Raji (cell line): ENCODE data around the gene TNNI2.

Experiments
- POLR2A ChIP-seq: IDR thresholded peaks from 2 replicates; pipeline ENCODE4 v1.6.1; 2011; ENCODE audit warnings: low read depth, low read length, control low read depth; ENCODE audit not compliant: insufficient read depth

Gene TNNI2

DNA sequence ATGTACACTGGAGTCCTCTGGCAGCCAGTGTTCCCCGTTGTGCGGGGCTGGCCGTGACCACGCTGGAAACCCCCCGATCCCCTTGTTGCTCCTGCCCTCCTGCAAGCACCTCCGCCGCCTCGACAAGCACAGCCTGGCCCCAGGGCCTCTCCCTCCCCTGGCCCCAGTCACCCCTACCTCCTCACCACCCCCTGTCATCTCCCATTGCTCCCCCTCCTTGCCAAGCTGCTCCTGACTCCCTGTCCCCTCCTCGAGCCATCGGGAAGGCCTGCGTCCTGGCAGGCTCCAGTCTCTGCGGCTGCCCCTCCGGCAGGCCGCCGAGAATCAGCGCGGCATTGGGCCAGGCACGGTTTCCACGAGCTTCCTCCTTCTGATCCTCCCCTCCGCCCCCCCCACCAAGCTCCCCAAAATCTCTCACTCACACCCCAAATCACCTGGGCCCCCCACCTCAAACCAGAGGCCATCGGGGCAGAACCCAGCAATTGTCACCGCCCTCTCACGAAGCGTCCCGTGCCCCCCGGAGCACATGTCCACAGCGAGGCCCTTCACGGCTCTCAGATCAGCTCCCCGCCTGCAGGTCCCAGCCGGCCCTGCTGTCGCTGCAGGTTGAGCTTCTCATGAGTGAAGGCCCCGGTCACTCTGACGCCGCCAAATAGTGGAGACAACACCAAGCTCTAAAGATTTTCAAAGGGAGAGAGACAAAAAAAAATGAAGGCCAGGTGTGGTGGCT, 8.4 kb downstream of the TNNI2 start:
- TF ChIP-seq POLR2A: no peak

DNA sequence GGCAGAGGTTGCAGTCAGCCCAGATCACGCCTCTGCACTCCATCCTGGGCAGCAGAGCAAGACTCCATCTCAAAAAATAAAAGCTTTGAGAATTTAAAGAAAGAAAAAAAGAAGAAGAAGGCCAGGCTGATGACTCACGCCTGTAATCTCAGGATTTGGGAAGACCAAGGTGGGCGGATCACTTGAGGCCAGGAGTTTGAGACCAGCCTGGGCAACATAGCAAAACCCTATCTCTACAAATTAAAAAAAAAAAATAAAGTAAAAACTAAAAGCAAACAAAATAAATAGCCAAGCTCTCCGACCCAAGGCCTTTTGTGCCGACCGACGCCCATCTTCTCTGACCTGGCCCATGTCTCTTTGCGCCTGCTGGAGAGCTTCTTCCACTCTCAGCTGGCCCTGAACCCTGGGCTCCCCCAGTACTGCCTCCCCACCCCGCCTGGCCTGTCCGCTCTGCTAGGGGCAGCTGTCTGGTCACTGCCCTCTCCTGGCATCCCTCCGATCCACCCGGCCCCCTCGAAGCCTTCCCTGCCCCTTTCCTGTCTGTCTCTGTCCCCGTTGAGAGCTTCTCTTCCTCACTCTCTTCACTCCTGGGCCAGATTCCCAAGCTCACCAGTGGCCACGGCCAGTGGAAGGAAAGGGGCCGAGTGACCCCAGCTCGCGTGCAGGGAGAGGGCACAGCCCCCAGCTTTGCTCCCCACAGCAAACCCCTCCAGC, 9.3 kb downstream of the TNNI2 start:
- no peak for TF ChIP-seq POLR2A

DNA sequence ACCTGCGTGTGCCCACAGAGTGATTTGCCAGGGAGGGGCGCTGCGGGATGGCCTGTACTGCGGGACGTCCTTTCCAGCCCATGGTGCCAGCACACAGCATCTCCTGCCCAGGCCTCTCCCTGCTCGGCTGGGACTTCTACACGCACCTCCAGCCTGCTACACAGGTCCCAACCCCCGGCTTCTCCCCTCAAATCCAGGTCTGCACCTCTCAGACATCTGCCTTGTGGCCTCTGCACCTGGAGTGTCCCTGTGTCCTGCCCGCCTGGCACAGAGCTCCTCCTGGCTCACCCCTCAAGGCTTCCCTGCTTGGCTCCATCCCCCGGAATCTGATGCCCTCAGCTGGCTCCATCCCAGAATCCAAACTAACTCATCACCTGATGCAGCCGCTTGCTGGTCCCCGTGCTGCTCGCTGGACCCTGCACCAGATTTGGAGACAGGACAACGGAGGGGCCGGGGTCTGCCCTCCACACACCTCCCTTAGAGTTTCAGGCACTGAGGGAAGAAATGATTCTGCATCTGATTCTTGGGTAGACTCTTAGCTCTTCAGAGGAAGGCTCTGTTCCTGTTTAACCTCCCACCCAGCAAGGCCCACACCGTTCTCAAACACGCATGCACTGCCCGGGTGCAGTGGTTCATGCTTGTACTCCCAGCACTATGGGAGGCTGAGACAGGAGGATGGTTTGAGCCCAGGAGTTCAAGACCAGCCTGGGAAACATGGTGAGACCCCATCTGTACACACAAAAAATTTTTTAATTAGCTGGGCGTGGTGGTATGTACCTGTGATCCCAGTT, 10.1 kb downstream of the TNNI2 start:
- no peak for TF ChIP-seq POLR2A

DNA sequence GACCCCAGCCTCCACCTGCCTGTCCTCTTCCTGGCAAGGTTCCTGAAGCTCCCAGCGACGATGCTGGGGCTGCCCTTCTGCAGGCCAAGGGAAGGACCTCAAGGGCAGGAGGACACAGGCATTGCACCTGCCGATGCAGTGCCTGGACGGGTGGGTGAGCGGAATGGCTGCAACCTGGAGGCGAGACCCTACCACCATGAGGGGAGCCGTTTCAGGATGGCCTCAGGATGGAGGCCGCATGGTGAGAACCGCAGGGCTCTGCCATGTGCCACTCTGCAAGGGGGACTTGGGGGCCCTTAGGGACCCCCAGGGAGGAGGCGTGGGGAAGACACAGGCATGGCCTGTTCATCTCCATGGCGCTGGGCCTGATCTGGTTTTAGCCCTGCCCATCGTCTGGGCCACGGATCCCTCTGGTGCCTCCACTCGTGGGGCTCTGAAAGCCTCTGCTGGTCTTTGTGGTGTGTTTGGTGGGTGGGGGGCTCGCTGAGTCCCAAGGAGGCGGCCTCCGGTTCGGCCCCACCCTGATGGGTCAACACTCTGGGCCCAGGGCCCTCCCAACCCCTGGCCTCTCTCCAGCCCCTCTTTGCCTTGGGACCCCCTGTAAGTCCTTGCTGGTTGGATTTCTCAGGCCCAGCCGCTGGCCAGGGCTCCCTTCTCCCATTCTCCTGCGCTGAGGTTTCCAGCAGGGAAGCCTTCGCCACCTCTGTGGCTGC, 12.8 kb downstream of the TNNI2 start:
- TF ChIP-seq POLR2A: no peak

DNA sequence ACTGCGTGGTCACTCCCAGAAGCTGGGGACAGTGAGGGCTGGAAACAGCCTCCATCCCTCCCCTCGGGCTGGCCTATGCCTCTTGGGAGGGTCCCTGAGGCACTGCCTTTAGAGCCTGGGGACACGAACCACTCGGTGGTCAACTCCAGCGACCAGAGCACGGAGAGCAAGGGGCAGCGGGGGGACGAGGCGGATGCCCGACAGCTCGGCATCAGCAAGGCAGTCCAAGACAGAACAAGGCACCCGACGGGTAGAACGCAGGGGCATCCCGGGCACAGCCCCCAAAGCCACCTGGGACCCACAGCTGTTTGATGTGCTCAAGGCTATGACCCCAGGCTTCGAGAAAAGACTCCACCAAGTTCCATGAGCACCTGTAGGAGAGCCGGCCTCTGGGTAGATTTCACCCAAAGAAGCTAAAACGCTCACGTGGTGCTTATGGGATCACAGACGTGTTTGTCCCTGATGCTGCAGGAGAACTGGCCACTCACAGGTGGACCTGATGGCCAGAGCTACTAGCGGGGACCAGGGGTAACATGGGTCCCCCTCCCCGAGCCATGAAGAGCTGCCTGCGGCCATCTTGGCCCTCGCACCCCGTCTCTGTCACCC, 13.6 kb downstream of the TNNI2 start:
- no peak for TF ChIP-seq POLR2A

DNA sequence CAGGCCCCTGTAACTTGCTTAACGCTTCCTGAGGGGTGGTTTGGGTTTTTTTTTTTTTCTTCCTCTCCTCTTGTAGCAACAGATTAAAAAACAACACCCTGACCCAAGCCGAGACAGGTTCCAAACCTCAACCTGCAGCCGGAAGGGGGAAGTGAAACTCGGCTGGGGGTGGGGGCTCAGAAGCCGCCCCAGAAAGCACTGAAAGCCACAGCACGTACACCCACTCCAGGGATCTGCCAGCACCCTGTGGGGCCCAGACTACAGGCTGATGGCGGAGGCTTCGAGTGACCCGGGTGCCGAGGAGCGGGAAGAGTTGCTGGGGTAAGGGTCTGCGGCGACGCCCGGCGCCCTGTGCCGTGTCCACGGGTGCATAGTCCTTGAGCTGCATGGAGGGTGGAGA, 14.1 kb downstream of the TNNI2 start, which contains the start of gene LSP1:
LSP1 (plus strand) TSS at position 208 of the 400 bp plus-strand sequence; CDS start at position 269, 61 bp downstream.
- TF ChIP-seq POLR2A: peak; percentile 81

DNA sequence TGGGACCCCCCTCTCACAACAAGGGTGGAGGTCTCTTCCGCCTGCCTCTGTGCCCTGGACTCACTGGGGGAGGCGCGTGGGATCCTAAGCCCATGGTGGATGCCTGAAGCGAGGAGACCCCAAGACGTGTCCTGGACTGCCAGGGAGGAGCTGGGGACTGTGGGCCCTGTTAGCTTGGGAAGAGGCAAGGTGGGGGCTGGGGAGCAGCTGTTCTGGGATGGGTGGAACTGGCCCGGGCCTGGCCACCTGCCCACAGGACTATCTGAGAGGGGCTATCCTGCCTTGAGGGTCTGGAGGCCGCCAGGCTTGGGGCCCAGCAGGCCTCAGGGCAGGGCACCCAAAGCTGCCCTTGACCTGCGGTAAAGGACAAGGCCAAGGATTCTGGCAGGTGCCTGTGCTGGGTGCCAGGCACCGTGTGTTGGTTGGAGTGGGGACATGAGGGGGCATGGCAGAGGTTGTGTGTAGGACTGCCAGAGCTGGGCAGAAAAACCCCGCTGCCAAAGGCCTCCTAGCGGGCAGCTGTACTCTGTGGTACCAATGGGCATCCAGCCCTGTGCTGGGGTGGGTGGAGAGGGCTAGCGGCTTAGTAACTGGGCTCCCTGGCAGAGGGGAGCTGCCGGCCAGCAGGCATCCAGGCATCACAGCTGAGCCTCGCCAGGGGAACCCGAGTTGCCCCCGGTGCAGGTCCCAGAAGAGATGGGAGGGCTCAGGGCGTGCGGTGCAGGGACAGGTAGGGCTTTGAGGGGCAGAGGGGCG, 14.8 kb downstream of the TNNI2 start:
- no peak for TF ChIP-seq POLR2A

DNA sequence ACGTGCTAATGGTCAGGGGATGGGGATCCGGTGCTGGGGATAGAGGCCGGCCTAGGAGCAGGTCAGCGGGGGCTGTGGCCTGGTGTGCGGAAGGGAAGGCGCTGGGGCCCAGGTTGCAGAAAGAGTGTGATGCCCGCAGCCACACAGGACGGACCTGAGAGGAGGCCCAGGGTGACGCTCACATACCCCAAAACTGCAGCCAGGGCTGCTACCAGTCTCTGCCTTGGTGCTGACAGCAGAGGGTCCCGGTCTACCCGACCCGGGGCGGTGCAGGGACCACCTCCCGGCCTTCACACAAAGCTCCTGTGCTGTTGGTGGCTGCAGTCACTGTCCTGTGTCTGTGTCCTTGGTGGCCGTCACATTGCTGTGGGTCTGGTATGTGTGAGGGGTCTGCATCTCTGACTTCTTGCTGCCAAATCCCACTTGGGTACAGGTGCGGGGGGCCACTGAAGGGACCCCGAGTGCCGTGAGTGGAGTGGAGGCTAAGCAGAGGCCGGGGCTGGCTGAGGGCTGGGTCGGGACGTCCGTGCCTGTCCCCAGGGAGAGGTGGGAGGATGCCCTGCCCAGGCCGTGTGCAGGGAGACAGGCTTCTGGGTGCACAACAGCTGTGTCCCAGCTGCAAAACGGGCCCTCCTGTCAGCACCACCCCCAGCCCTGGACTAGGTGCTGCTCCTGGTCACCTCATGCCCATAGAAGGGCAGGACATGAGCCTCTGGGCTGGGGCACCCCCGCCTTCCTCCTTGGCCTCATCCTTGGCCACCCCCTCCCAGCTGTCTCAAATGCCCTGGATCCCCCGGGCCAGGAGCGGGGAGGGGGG, 15.6 kb downstream of the TNNI2 start:
- TF ChIP-seq POLR2A: no peak

DNA sequence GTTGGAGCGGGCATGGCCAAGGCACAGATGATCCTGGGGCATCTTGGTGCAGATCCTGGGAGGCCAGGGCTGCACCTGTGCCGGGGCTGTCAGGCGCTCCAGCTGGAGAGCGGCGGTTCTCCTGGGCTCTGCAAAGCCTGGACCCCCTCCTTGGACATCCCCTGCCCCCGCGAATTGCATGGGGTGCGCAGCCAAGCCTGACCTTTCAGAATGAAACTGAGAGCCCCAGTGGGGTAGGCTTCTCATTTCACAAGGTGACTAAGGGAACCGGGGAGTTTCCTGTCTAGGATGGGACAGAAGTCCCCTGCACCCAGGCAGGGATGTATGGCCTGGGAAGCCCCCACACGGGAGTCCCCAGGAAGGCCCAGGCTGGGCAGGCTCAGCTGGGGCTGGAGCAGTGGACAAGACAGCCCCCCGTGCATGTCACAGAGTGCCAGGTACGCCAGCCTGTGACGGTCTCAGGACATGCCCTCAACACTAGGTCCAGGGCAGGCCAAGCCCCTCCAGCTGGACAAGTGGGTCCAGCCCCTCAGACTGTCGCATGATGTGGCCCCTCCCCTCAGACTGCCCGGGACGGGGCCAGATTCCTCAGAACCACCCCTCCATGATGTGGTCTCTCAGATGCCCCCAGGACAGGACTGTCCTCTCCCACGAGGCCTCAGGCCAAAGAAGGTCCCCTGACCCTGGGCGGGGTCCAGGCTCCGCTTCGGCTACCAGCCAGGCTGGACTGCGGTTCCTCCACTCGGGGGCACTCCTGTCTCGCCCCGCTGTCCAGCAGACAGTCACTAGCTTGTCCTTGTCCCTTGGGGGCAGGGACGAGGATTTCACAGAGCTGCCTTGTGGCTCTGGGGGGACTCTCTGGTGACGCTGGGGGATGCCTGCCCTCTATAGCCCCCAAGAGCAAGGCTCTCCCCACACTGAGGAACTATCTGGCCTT, 16.4 kb downstream of the TNNI2 start:
- no peak for TF ChIP-seq POLR2A

DNA sequence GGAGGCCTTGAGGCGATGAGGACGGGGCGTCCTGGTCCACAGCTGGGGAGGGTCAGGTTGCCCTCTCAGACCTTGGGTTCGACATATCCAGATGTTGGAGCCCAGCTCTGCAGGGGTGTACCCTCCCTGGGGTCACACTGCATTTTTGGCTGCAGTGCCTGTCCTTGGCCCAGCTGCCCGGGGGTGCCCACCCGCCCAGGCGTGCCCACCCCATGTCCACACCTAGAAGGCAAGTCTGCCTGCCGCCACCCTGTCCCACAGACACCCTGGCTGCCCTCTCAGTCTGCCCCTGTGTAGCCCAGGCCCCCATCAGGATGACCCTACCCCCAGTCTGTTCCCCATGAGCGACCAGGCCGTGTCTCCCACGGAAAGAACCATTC, 17.1 kb downstream of the TNNI2 start:
- TF ChIP-seq POLR2A: no peak

DNA sequence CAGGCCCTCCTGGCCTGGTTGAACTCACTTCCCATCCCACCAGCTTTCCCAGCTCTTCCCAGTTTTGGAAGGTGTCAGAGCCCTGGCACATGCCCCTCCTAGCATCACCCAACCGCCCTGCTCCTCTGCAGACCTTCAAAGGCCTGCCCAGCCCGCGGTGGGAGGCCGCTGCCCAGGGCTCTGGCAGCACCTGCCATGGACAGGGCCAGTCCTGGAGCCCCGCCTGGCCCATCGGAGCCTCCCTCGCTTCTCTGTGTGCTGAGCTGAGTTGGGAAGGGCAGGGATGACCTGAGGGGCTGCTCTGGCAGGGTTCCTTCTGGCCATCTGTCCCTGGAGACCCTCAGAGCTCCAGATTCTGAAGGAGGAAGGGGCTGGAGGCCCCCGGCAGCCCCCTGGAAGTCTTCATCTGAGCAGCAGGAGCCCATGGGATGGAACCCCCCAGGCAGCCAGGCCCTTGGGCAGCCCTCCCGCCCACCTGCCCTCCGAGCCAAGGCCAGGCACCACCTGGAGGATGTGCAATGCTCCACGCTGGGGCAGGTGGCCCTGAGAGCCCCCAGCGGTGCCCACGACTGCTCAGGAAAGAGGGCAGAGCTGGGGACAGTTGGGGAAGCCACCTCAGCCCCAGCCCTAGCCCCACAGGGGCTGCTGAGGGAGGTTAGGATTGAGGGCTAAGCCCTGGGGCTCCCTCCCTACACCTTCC, 17.7 kb downstream of the TNNI2 start:
- no peak for TF ChIP-seq POLR2A

DNA sequence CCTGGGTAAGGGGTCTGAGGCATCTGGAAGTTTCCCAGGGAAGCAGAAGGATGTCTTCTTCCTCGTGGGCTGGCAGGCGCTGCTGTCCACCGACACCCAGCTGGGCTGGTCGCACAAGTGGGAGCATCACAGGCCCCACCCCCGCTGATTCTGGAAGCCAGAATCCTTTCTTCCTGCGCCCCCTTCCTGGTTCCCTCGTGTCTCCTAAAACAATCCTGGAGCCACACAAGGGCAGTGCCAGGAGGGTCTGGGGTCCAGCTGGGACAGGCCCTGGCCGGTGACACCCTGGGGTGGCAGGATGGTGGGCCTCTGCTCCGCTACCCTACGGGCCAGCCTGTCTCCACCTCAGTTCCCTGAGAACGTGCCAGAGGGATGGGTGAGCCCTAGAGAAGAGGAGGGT, 18.3 kb downstream of the TNNI2 start:
- no peak for TF ChIP-seq POLR2A
